HepG2 (cell line): ENCODE results near the gene ANGPTL7. TPM values are rescaled to one million over a fixed set of nuclear protein-coding genes. Genes with fewer than 3 reads are reported as not detected.

Experiments
- ATAC-seq: fragments of 200-7000 bp; cut with Tn5 transposase; 3 replicates; pipeline ENCODE4 v1.9.1; 2020; ENCODE audit warnings: mild to moderate bottlenecking, moderate library complexity
- BruUV-seq: library from RNA; stranded (reverse); fragments of 400-500 nt; replicated peaks from 2 replicates; lab custom pipeline; 2021; lab: Mats Ljungman, UMichigan
- CTCF ChIA-PET: fragments of 300-600 bp; formaldehyde crosslinking; extraction: SDS; loops from one replicate; lab custom pipeline; 2021; ENCODE audit warnings: low total read pairs, inconsistent platforms, low intra/inter-chr PET ratio; lab: Yijun Ruan, JAX
- POLR2A ChIA-PET: fragments of 350-600 bp; sonication (Branson Sonifier 250); formaldehyde crosslinking; loops from one replicate; lab custom pipeline; 2020; ENCODE audit warnings: antibody characterized with exemption, inconsistent platforms; lab: Yijun Ruan, JAX
- DNase-seq: peaks from one replicate; pipeline ENCODE4 v3.0.0-alpha.2; 2015; ENCODE audit warnings: low spot score
- FAIRE-seq: peaks from 3 replicates; lab custom pipeline; 2011; peaks lifted over from hg19 to GRCh38; lab: Jason Lieb, UNC
- H2AFZ ChIP-seq: one replicate; pipeline ENCODE4 v1.6.1; 2011; ENCODE audit warnings: low read length, inconsistent platforms
- H3K27ac ChIP-seq: fragments of 300-600 bp; 3 replicates; pipeline ENCODE4 v1.8.0; 2011; ENCODE audit warnings: mixed run types, mild to moderate bottlenecking, mixed read lengths, low read length, inconsistent platforms; ENCODE audit not compliant: insufficient read depth; ENCODE audit errors: extremely low read length
- H3K27me3 ChIP-seq, 2 experiments: fragments of 200-600 bp in 1 of 2; 2 replicates in 1 of 2; 3 replicates in 1 of 2; pipeline versions ENCODE4 v1.6.0 to v1.8.0; 2011; ENCODE audit warnings: low read length in 2 of 2, mild to moderate bottlenecking in 2 of 2, moderate library complexity in 2 of 2, inconsistent platforms in 1 of 2; ENCODE audit not compliant: insufficient read depth in 2 of 2, control insufficient read depth in 1 of 2
- H3K36me3 ChIP-seq, 2 experiments: fragments of 200-600 bp in 1 of 2; replicated peaks in 1 of 2; 2 replicates in 1 of 2; 3 replicates in 1 of 2; pipeline versions ENCODE4 v1.5.1 to v1.8.0; 2011; ENCODE audit warnings: low read length in 2 of 2, inconsistent platforms in 1 of 2; ENCODE audit not compliant: insufficient read depth in 2 of 2, control insufficient read depth in 1 of 2
- H3K4me1 ChIP-seq: 2 replicates; pipeline ENCODE4 v1.5.1; 2012; ENCODE audit warnings: low read length, inconsistent platforms; ENCODE audit not compliant: insufficient read depth
- H3K4me2 ChIP-seq: 2 replicates; pipeline ENCODE4 v1.6.0; 2011; ENCODE audit warnings: low read depth, low read length, inconsistent platforms
- H3K4me3 ChIP-seq, 3 experiments: fragments of 200-600 bp in 1 of 3; sonication (generic), shearing (Covaris generic) in 1 of 3; replicated peaks in 1 of 3; 2 replicates each; pipeline ENCODE4 v1.5.1; 2011 to 2016; ENCODE audit warnings: low read length in 3 of 3, inconsistent platforms in 2 of 3, low read depth in 2 of 3, mild to moderate bottlenecking in 2 of 3, control low read depth in 1 of 3, mixed read lengths in 1 of 3; ENCODE audit not compliant: insufficient read depth in 1 of 3
- H3K79me2 ChIP-seq: one replicate; pipeline ENCODE4 v1.6.1; 2011; ENCODE audit warnings: low read length, inconsistent platforms; ENCODE audit not compliant: insufficient read depth
- H3K9ac ChIP-seq: 2 replicates; pipeline ENCODE4 v1.6.0; 2011; ENCODE audit warnings: mild to moderate bottlenecking, low read depth, low read length, inconsistent platforms; ENCODE audit not compliant: insufficient read depth
- H3K9me3 ChIP-seq: 2 replicates; pipeline ENCODE4 v1.5.1; 2012; ENCODE audit warnings: mild to moderate bottlenecking, low read length
- H4K20me1 ChIP-seq: 2 replicates; pipeline ENCODE4 v1.6.0; 2011; ENCODE audit warnings: inconsistent platforms, mild to moderate bottlenecking, low read length, moderate library complexity; ENCODE audit not compliant: insufficient read depth
- CAMTA2 ChIP-seq: sonication (generic); formaldehyde crosslinking; IDR thresholded peaks from 2 replicates; pipeline ENCODE4 v1.4.0; 2020; ENCODE audit warnings: mild to moderate bottlenecking, missing genetic modification reagents, borderline replicate concordance
- FOXK1 ChIP-seq: sonication (generic); formaldehyde crosslinking; IDR thresholded peaks from 2 replicates; pipeline ENCODE4 v1.4.0; 2020; ENCODE audit warnings: low read depth, missing genetic modification reagents, borderline replicate concordance
- KAT8 ChIP-seq: IDR thresholded peaks from 2 replicates; pipeline ENCODE4 v1.6.1; 2016; ENCODE audit warnings: missing genetic modification reagents, missing compliant biosample characterization
- MZF1 ChIP-seq: sonication (generic); formaldehyde crosslinking; IDR thresholded peaks from 2 replicates; pipeline ENCODE4 v1.8.1; 2023; ENCODE audit warnings: mild to moderate bottlenecking, missing genetic modification reagents, borderline replicate concordance
- NR2F1 ChIP-seq, 2 experiments: fragments of 450-650 bp in 1 of 2; formaldehyde crosslinking in 1 of 2; IDR thresholded peaks; 2 replicates each; pipeline versions ENCODE4 v1.5.0 to v1.6.1; 2016 to 2020; ENCODE audit warnings: mild to moderate bottlenecking in 1 of 2, missing compliant biosample characterization in 1 of 2, missing genetic modification reagents in 1 of 2, moderate library complexity in 1 of 2
- PTBP1 ChIP-seq: fragments of 200-400 bp; formaldehyde crosslinking; IDR thresholded peaks from 2 replicates; pipeline ENCODE4 v1.6.1; 2018; ENCODE audit warnings: low read length, low read depth; ENCODE audit not compliant: poor library complexity, severe bottlenecking
- SAP130 ChIP-seq: IDR thresholded peaks from 2 replicates; pipeline ENCODE4 v1.6.1; 2016; ENCODE audit warnings: low read depth
- TP53 ChIP-seq: sonication (generic); formaldehyde crosslinking; conservative IDR thresholded peaks from 2 replicates; pipeline ENCODE4 v1.4.0; 2020; ENCODE audit warnings: missing genetic modification reagents
- WGBS: methylation state at CpG from one replicate; pipeline ENCODE4 v1.1.6; 2017; ENCODE audit warnings: low lambda C conversion rate; 5-methylcytosine and 5-hydroxymethylcytosine counted together
- in situ Hi-C: cut with HindIII; loops from 2 replicates; pipeline ENCODE4 v1.10.0; 2017; ENCODE audit warnings: low pct_unique_long_range_greater_than_20kb; ENCODE audit not compliant: extremely low pct_ligation_motif_present
- intact Hi-C: fragments of 100-400 bp; cut with micrococcal nuclease; formaldehyde crosslinking; loops from one replicate; pipeline ENCODE4 v1.10.0; 2022; ENCODE audit not compliant: unreplicated experiment
- polyA plus RNA-seq, 8 experiments: library from polyadenylated mRNA; depleted of rRNA in 3 of 8; stranded (reverse) in 7 of 8; unstranded in 1 of 8; fragments of >200 nt; fragmentation: Illumina TruSeq in 4 of 8; extraction: Trizol in 4 of 8; gene quantifications; 2 replicates each; pipeline versions ENCODE4 v1.2.1 to v1.2.3, GENCODE V29; 2011 to 2016; ENCODE audit warnings: low read depth in 4 of 8, missing spikeins in 1 of 8, mixed read lengths in 1 of 8; ENCODE audit not compliant: insufficient read depth in 1 of 8
- total RNA-seq, 5 experiments: library from RNA; depleted of rRNA; stranded (reverse); fragments of >200 nt; fragmentation: Illumina TruSeq; extraction: Trizol; gene quantifications; 2 replicates each; pipeline ENCODE4 v1.2.3, GENCODE V29; 2016; ENCODE audit warnings: low read depth in 1 of 5

ANGPTL7 gene
- total and polyA plus RNA-seq, 2 of the 13 experiments (the other 11 are each of a cell fraction or from before 2014, with no cell fraction given), result not detected

DNA sequence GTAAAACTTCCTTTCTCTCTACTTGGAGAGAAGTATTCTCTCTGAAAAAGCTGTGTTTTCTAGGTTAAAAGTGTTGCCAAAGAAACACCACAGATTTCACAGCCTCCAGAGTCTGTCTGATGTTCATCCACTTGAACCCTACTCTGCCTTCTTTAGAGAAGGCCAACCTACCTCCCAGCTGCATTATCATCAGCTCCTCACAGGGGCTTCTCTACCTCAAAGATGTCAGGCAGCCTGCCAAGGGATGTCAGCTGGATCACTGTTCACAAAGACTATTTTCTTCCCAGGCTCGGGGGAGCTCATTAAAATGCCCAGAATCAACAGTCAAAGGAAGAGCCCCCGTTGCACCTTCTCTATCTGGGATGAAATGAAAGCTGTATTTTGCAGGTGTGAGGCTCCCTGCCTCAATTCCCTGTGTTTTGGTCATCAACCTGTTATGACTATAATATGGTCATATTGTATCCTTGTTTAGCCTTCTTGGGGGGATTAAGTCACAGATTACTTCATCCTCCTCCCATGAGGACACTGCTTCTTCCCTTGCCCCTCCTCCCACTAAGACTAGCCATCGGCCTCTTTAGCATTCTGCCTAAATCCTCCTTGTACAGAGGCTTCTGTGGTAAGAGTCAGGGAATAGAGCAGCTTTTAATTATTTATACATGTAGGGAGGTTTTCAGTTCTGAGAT is 25.7 kb downstream of the ANGPTL7 start:
- in situ Hi-C loops (no loop called here), intact Hi-C loops (no loop called here)
- BruUV-seq, result no TSS peak
- TF ChIP-seq CAMTA2 (CRISPR knock-in tag) (no peak), KAT8 (CRISPR knock-in tag) (no peak), SAP130 (CRISPR knock-in tag) (no peak), NR2F1 (CRISPR knock-in tag; IDR thresholded peaks at IDR 0.05) (no peak), TP53 (CRISPR knock-in tag) (no peak), FOXK1 (no peak), MZF1 (CRISPR knock-in tag) (no peak)
- H3K4me2 ChIP-seq, result no peak overlapping the region
- FAIRE-seq, result no peak
- no peak overlapping the region for H3K27ac ChIP-seq
- no peak overlapping the region for H3K4me3 ChIP-seq
- H4K20me1 ChIP-seq, result no peaks in the 10 kb centered on the region
- no peak overlapping the region for H3K9ac ChIP-seq
- no peaks in the 10 kb centered on the region for H3K79me2 ChIP-seq
- H3K9me3 ChIP-seq, result no peaks in the 10 kb centered on the region
- H3K36me3 ChIP-seq, result peaks cover 23 to 65% of the 10 kb centered on the region in 2 experiments
- CTCF ChIA-PET, result no interaction called here
- H3K4me1 ChIP-seq, result peaks cover 41% of the 10 kb centered on the region
- DNase-seq, result no peak
- POLR2A ChIA-PET, result no interaction called here
- no peak for ATAC-seq
- H3K27me3 ChIP-seq, result no peaks in the 10 kb centered on the region
- H2AFZ ChIP-seq, result no peak overlapping the region
- WGBS, result 100% methylated on average over 3 of the region's 3 CpGs

- Histone ChIP-seq H3K4me2 (no peak overlapping the region), H3K36me3 (peaks cover 21 to 65% of the 10 kb centered on the region in 2 experiments), H3K4me1 (peaks cover 41% of the 10 kb centered on the region), H3K79me2 (no peaks in the 10 kb centered on the region), H4K20me1 (no peaks in the 10 kb centered on the region), H3K9ac (no peak overlapping the region), H3K27ac (peak overlapping the region; percentile 54), H2AFZ (no peak overlapping the region), H3K9me3 (no peaks in the 10 kb centered on the region), H3K4me3 (no peak overlapping the region), H3K27me3 (no peaks in the 10 kb centered on the region)
- BruUV-seq, result no TSS peak
- CTCF ChIA-PET, result no interaction called here
- POLR2A ChIA-PET, result interaction anchor here (0.6 kb wide), 1 partner anchor 30 kb away, joined by 4 read pairs; no protein-coding TSS in a partner anchor
- FAIRE-seq (no peak), DNase-seq (no peak), ATAC-seq (no peak)
- intact Hi-C loops (no loop called here), in situ Hi-C loops (no loop called here)
- no peak for TF ChIP-seq PTBP1
- WGBS, result 93% methylated on average over 2 of the region's 2 CpGs
Observed at GRCh38 chr1:11215381-11216005, 26.3 kb downstream of the ANGPTL7 start.
